GM13976 (cell line): Measurements from ENCODE around the gene GREM2.

Experiments used
- DNase-seq: peaks from one replicate; pipeline ENCODE4 v3.0.0; 2012; ENCODE audit warnings: low spot score
- CTCF ChIP-seq: IDR thresholded peaks from 2 replicates; pipeline ENCODE4 v1.5.1; 2012; ENCODE audit warnings: borderline replicate concordance, mild to moderate bottlenecking; ENCODE audit not compliant: insufficient read depth; ENCODE audit errors: extremely low read depth, missing control alignments, control extremely low read depth
- in situ Hi-C: fragments of 300-500 bp; cut with MboI; formaldehyde crosslinking; loops from one replicate; pipeline ENCODE4 v1.12.0; 2022; ENCODE audit warnings: low sequenced_read_pairs, mixed read lengths, inconsistent platforms; ENCODE audit not compliant: unreplicated experiment

GREM2 gene

GRCh38 chr1:240553351-240553750 is 58.6 kb downstream of the GREM2 start:
- in situ Hi-C loops: no loop called here
- no peak for TF ChIP-seq CTCF
- no peak for DNase-seq

- in situ Hi-C loops: no loop called here
- no peak for DNase-seq
- no peak for TF ChIP-seq CTCF
These were observed 72.1 kb downstream of the GREM2 start for GRCh38 chr1:240539769-240540414.

- no peak for DNase-seq
- no peak for TF ChIP-seq CTCF
- in situ Hi-C loops: no loop called here
These were observed 73.1 kb downstream of the GREM2 start for GRCh38 chr1:240538776-240539430.

- in situ Hi-C loops: no loop called here
- no peak for DNase-seq
- TF ChIP-seq CTCF: no peak
These were observed 78.7 kb downstream of the GREM2 start for GRCh38 chr1:240533154-240533780.

- in situ Hi-C loops: no loop called here
- TF ChIP-seq CTCF: no peak
- DNase-seq: no peak
These were observed 83.4 kb downstream of the GREM2 start for GRCh38 chr1:240528591-240528990.

- no peak for TF ChIP-seq CTCF
- in situ Hi-C loops: no loop called here
- DNase-seq: no peak
These were observed 84.9 kb downstream of the GREM2 start for GRCh38 chr1:240527086-240527485.

- no peak for TF ChIP-seq CTCF
- in situ Hi-C loops: no loop called here
- DNase-seq: no peak
These were observed 85.6 kb downstream of the GREM2 start for GRCh38 chr1:240526312-240526711.
